Gastrocnemius medialis (tissue), 4 donors: ENCODE data around the gene THBS4.

Source experiments
- CTCF ChIP-seq, 5 experiments: fragments of 450-650 bp in 3 of 5; fragments of 200-600 bp in 2 of 5; sonication (generic) in 2 of 5; IDR thresholded peaks in 4 of 5; conservative IDR thresholded peaks in 1 of 5; 1 replicate in 4 of 5; 2 replicates in 1 of 5; pipeline ENCODE4 v1.5.1; 2016 to 2019; ENCODE audit warnings: antibody characterized with exemption in 5 of 5, mild to moderate bottlenecking in 3 of 5, moderate library complexity in 3 of 5
- POLR2A ChIP-seq, 2 donors: fragments of 450-650 bp; IDR thresholded peaks; one replicate each; pipeline ENCODE4 v1.6.1; 2017; ENCODE audit warnings: antibody characterized with exemption in 2 of 2, mild to moderate bottlenecking in 2 of 2, moderate library complexity in 2 of 2

- no peak for TF ChIP-seq POLR2A (IDR thresholded peaks at IDR 0.05)
- TF ChIP-seq CTCF (IDR thresholded peaks at IDR 0.05 in 4 of 5, conservative IDR thresholded peaks at IDR 0.05 in 1 of 5), result no peak
Measured at GRCh38 chr5:80078921-80079320, 43.8 kb downstream of the THBS4 start.
